ENCODE data around the gene CFAP43.
A peak's percentile ranks its signal among the peaks of the same experiment; 100 is the strongest.

DNA sequence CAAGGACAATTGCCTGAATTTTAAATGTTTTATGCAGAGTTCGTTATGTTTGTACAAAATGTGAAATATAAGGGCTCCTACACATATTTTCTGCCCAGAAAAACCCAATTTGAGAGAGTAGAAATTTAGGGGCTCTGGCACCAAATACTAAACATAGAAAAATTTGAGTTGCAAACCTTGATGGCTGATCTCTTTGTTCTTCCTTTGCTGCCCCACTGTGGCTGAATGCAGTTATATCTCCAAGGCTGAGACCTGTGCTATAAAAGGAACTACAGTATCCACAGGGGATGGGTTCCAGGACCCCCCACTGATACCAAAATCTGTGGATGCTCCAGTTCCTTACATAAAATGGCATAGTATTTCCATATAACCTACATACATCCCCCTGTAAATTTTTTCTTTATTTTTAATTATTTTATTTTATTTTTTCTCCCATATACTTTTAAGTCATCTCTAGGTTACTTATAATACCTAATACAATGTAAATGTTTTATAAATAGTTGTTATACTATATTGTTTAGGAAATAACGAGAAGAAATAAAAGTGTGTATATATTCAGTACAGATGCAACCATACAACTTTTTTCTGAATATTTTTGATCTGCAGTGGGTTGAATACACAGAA, 22.5 kb downstream of the CFAP43 start:
- TF ChIP-seq, protein P1, sequence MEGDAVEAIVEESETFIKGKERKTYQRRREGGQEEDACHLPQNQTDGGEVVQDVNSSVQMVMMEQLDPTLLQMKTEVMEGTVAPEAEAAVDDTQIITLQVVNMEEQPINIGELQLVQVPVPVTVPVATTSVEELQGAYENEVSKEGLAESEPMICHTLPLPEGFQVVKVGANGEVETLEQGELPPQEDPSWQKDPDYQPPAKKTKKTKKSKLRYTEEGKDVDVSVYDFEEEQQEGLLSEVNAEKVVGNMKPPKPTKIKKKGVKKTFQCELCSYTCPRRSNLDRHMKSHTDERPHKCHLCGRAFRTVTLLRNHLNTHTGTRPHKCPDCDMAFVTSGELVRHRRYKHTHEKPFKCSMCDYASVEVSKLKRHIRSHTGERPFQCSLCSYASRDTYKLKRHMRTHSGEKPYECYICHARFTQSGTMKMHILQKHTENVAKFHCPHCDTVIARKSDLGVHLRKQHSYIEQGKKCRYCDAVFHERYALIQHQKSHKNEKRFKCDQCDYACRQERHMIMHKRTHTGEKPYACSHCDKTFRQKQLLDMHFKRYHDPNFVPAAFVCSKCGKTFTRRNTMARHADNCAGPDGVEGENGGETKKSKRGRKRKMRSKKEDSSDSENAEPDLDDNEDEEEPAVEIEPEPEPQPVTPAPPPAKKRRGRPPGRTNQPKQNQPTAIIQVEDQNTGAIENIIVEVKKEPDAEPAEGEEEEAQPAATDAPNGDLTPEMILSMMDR (IDR thresholded peaks at IDR 0.05), result peak in 5 of 7 experiments; percentile 16 to 46 (median 42)
- no peak for TF ChIP-seq EP300 (IDR thresholded peaks at IDR 0.05)
- no peak for TF ChIP-seq POLR2A (IDR thresholded peaks at IDR 0.05)
